Measurements from ENCODE around the gene TMTC1. TPM values are rescaled to one million over a fixed set of nuclear protein-coding genes. Genes with fewer than 3 reads are reported as not detected.
"Not testable (repeated sequence)": the region's sequence is repeated elsewhere in the genome, so short reads cannot be mapped to it uniquely, and the experiment has no call there.

Gene TMTC1
- total RNA-seq, 1 donor, result 3.8 TPM

GRCh38 chr12:29561664-29562071 is 222.1 kb downstream of the TMTC1 start:
- peaks cover 3% of the 10 kb centered on the region for H3K27me3 ChIP-seq (ENCODE audit: insufficient read depth, low read length)
- no peak overlapping the region for H3K4me3 ChIP-seq (ENCODE audit: low read length)
- H3K4me1 ChIP-seq (ENCODE audit: insufficient read depth, low read length), result no peaks in the 10 kb centered on the region
- no peaks in the 10 kb centered on the region for H3K9me3 ChIP-seq (ENCODE audit: low read depth, low read length)

GRCh38 chr12:29559198-29559597 is 224.5 kb downstream of the TMTC1 start:
- H3K9me3 ChIP-seq (ENCODE audit: low read depth, low read length), result no peaks in the 10 kb centered on the region
- no peak overlapping the region for H3K4me3 ChIP-seq (ENCODE audit: low read length)
- no peaks in the 10 kb centered on the region for H3K4me1 ChIP-seq (ENCODE audit: insufficient read depth, low read length)
- H3K27me3 ChIP-seq (ENCODE audit: insufficient read depth, low read length), result peaks cover 3% of the 10 kb centered on the region

- Histone ChIP-seq H3K9me3 (ENCODE audit: low read depth, low read length) (no peaks in the 10 kb centered on the region), H3K27me3 (ENCODE audit: insufficient read depth, low read length) (no peaks in the 10 kb centered on the region), H3K4me1 (ENCODE audit: insufficient read depth, low read length) (no peaks in the 10 kb centered on the region), H3K4me3 (ENCODE audit: low read length) (no peak overlapping the region)
These were observed 227.4 kb downstream of the TMTC1 start for GRCh38 chr12:29556363-29556762.

- H3K27me3 ChIP-seq (ENCODE audit: insufficient read depth, low read length); H3K9me3 ChIP-seq (ENCODE audit: low read depth, low read length); H3K4me3 ChIP-seq (ENCODE audit: low read length); H3K4me1 ChIP-seq (ENCODE audit: insufficient read depth, low read length): not testable (repeated sequence)
These were observed 228.3 kb downstream of the TMTC1 start for GRCh38 chr12:29555451-29555850.

- Histone ChIP-seq H3K4me1 (ENCODE audit: insufficient read depth, low read length) (no peaks in the 10 kb centered on the region), H3K9me3 (ENCODE audit: low read depth, low read length) (no peaks in the 10 kb centered on the region), H3K27me3 (ENCODE audit: insufficient read depth, low read length) (no peaks in the 10 kb centered on the region), H3K4me3 (ENCODE audit: low read length) (no peak overlapping the region)
These were observed 230.6 kb downstream of the TMTC1 start for GRCh38 chr12:29552994-29553748.

- H3K27me3 ChIP-seq (ENCODE audit: insufficient read depth, low read length), result no peaks in the 10 kb centered on the region
- no peaks in the 10 kb centered on the region for H3K9me3 ChIP-seq (ENCODE audit: low read depth, low read length)
- H3K4me3 ChIP-seq (ENCODE audit: low read length), result no peak overlapping the region
- no peaks in the 10 kb centered on the region for H3K4me1 ChIP-seq (ENCODE audit: insufficient read depth, low read length)
These were observed 231.3 kb downstream of the TMTC1 start for GRCh38 chr12:29552324-29552927.

- H3K4me1 ChIP-seq (ENCODE audit: insufficient read depth, low read length), result no peaks in the 10 kb centered on the region
- H3K27me3 ChIP-seq (ENCODE audit: insufficient read depth, low read length), result no peaks in the 10 kb centered on the region
- no peaks in the 10 kb centered on the region for H3K9me3 ChIP-seq (ENCODE audit: low read depth, low read length)
- no peak overlapping the region for H3K4me3 ChIP-seq (ENCODE audit: low read length)
These were observed 231.9 kb downstream of the TMTC1 start for GRCh38 chr12:29551812-29552211.

- Histone ChIP-seq H3K9me3 (ENCODE audit: low read depth, low read length) (no peaks in the 10 kb centered on the region), H3K4me1 (ENCODE audit: insufficient read depth, low read length) (no peaks in the 10 kb centered on the region), H3K27me3 (ENCODE audit: insufficient read depth, low read length) (no peaks in the 10 kb centered on the region)
These were observed 235.9 kb downstream of the TMTC1 start for GRCh38 chr12:29547864-29548263.

GRCh38 chr12:29547151-29547632 is 236.6 kb downstream of the TMTC1 start:
- no peaks in the 10 kb centered on the region for H3K27me3 ChIP-seq (ENCODE audit: insufficient read depth, low read length)
- H3K4me1 ChIP-seq (ENCODE audit: insufficient read depth, low read length), result no peaks in the 10 kb centered on the region
- no peak overlapping the region for H3K4me3 ChIP-seq (ENCODE audit: low read length)
- no peaks in the 10 kb centered on the region for H3K9me3 ChIP-seq (ENCODE audit: low read depth, low read length)

More at GRCh38 chr12:29547864-29548263, 235.9 kb downstream of the TMTC1 start:
- H3K4me3 ChIP-seq (ENCODE audit: low read length), result no peak overlapping the region

GRCh38 chr12:29546000-29546399 is 237.7 kb downstream of the TMTC1 start:
- Histone ChIP-seq H3K27me3 (ENCODE audit: insufficient read depth, low read length) (no peaks in the 10 kb centered on the region), H3K4me3 (ENCODE audit: low read length) (no peak overlapping the region), H3K9me3 (ENCODE audit: low read depth, low read length) (no peaks in the 10 kb centered on the region), H3K4me1 (ENCODE audit: insufficient read depth, low read length) (no peaks in the 10 kb centered on the region)

- Histone ChIP-seq H3K9me3 (ENCODE audit: low read depth, low read length) (no peaks in the 10 kb centered on the region), H3K4me1 (ENCODE audit: insufficient read depth, low read length) (no peaks in the 10 kb centered on the region), H3K4me3 (ENCODE audit: low read length) (no peak overlapping the region), H3K27me3 (ENCODE audit: insufficient read depth, low read length) (no peaks in the 10 kb centered on the region)
These were observed 238.7 kb downstream of the TMTC1 start for GRCh38 chr12:29545102-29545467.

- Histone ChIP-seq H3K4me3 (ENCODE audit: low read length) (no peak overlapping the region), H3K27me3 (ENCODE audit: insufficient read depth, low read length) (no peaks in the 10 kb centered on the region), H3K9me3 (ENCODE audit: low read depth, low read length) (no peaks in the 10 kb centered on the region), H3K4me1 (ENCODE audit: insufficient read depth, low read length) (no peaks in the 10 kb centered on the region)
These were observed 239.2 kb downstream of the TMTC1 start for GRCh38 chr12:29544428-29545101.

- H3K9me3 ChIP-seq (ENCODE audit: low read depth, low read length), result no peaks in the 10 kb centered on the region
- no peak overlapping the region for H3K4me3 ChIP-seq (ENCODE audit: low read length)
- no peaks in the 10 kb centered on the region for H3K27me3 ChIP-seq (ENCODE audit: insufficient read depth, low read length)
- no peaks in the 10 kb centered on the region for H3K4me1 ChIP-seq (ENCODE audit: insufficient read depth, low read length)
These were observed 240.7 kb downstream of the TMTC1 start for GRCh38 chr12:29543036-29543435.

GRCh38 chr12:29537298-29537697 is 246.4 kb downstream of the TMTC1 start:
- Histone ChIP-seq H3K9me3 (ENCODE audit: low read depth, low read length) (no peaks in the 10 kb centered on the region), H3K4me1 (ENCODE audit: insufficient read depth, low read length) (no peaks in the 10 kb centered on the region), H3K27me3 (ENCODE audit: insufficient read depth, low read length) (no peaks in the 10 kb centered on the region), H3K4me3 (ENCODE audit: low read length) (no peak overlapping the region)

- Histone ChIP-seq H3K4me3 (ENCODE audit: low read length) (no peak overlapping the region), H3K27me3 (ENCODE audit: insufficient read depth, low read length) (no peaks in the 10 kb centered on the region), H3K4me1 (ENCODE audit: insufficient read depth, low read length) (no peaks in the 10 kb centered on the region), H3K9me3 (ENCODE audit: low read depth, low read length) (no peaks in the 10 kb centered on the region)
These were observed 248.8 kb downstream of the TMTC1 start for GRCh38 chr12:29534935-29535334.

Measured in mononuclear cell (primary cell).